Mucosa of descending colon (tissue), 3 donors: ENCODE measurements around the gene TBATA. TPM values are rescaled to one million over a fixed set of nuclear protein-coding genes. Genes with fewer than 3 reads are reported as not detected.
"Not testable (repeated sequence)": the region's sequence is repeated elsewhere in the genome, so short reads cannot be mapped to it uniquely, and the experiment has no call there.

Experiments used
- ATAC-seq: fragments of 200-7000 bp; cut with Tn5 transposase; one replicate; pipeline ENCODE4 v1.9.1; 2020; ENCODE audit warnings: mild to moderate bottlenecking, moderate library complexity
- DNase-seq, 3 donors: peaks; one replicate each; pipeline ENCODE4 v3.0.0-alpha.2; 2020
- H3K36me3 ChIP-seq: fragments of 200-600 bp; one replicate; pipeline ENCODE4 v1.8.0; 2021; ENCODE audit warnings: low read depth, mild to moderate bottlenecking
- H3K4me1 ChIP-seq: fragments of 200-600 bp; one replicate; pipeline ENCODE4 v1.8.0; 2021; ENCODE audit warnings: low read depth, mild to moderate bottlenecking
- H3K4me3 ChIP-seq: fragments of 200-600 bp; one replicate; pipeline ENCODE4 v1.8.0; 2021; ENCODE audit warnings: mild to moderate bottlenecking
- H3K9me3 ChIP-seq: fragments of 200-600 bp; one replicate; pipeline ENCODE4 v1.8.0; 2021; ENCODE audit warnings: mild to moderate bottlenecking
- intact Hi-C, 2 donors: fragments of 100-400 bp; cut with DNase I in 1 of 2; cut with micrococcal nuclease in 1 of 2; formaldehyde crosslinking; loops; one replicate each; pipeline versions ENCODE4 v1.11.0 to v1.11.1; 2022; cut with DNase I, micrococcal nuclease
- total RNA-seq, 3 donors: library from RNA; stranded (reverse); fragmentation: NEBNext Ultra II Directional in 2 of 3; extraction: Animal tissue kit (Norgen Biotek cat#: 25700) in 2 of 3; gene quantifications; one replicate each; pipeline versions ENCODE4 v1.2.1 to v1.2.4, GENCODE V29; 2021 to 2023
- TF ChIP-seq, protein P1 (sequence below): fragments of 200-600 bp; IDR thresholded peaks from one replicate; pipeline ENCODE4 v1.8.0; 2022; ENCODE audit warnings: antibody characterized with exemption, mild to moderate bottlenecking
- donor health status: DM: no; HTN: no; CAD: no; lungs with moderate emphysema.
- donor health status: DM: no; HTN: no; CAD: no.
- donor health status: DM: no; HTN: yes; CAD: no.

The TBATA gene
- total RNA-seq, 3 donors from 2014 or later, result not detected

DNA sequence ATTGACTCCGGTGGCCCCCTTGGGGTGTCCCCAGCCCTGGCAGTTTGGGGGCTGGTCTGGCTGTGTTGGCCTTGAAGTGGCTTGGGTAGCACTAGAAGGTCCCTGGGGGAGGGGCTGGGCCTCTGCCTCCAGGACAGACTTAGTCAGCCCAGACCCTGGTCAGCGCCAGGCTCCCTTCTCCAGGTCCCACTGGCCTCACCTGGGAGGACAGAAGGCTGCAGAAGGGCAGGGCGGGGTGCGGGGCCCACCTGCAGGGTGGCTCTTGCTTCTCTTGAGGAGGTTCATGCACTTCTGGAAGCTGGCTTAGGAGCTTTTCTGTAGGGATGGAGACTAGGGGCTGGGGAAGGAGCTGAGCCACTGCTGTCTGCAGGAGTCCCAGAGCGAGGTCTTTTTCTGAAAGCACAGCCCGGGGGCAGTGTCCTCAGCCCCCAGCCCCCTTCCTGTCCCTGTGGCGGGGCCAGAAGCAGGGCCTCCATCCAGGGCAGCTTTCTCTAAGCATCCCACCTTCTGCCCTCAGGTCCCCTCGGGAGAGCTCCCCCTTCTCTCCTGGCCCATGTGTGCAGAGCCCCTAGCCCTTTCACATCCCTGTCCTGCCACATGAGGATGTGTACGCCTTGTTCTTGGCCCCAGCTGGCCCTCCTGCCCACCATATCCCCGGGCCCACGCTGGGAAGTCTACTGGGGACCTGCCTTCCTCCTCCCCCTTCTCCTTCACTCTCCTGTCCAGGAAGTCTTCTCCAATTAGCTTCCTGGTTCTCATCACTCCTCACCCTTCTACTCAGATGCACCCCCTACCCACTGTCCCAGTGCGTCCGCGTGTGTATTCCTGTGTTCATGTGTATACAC lies 11.0 kb downstream of the TBATA start:
- intact Hi-C loops, result no loop called here
- TF ChIP-seq, protein P1, sequence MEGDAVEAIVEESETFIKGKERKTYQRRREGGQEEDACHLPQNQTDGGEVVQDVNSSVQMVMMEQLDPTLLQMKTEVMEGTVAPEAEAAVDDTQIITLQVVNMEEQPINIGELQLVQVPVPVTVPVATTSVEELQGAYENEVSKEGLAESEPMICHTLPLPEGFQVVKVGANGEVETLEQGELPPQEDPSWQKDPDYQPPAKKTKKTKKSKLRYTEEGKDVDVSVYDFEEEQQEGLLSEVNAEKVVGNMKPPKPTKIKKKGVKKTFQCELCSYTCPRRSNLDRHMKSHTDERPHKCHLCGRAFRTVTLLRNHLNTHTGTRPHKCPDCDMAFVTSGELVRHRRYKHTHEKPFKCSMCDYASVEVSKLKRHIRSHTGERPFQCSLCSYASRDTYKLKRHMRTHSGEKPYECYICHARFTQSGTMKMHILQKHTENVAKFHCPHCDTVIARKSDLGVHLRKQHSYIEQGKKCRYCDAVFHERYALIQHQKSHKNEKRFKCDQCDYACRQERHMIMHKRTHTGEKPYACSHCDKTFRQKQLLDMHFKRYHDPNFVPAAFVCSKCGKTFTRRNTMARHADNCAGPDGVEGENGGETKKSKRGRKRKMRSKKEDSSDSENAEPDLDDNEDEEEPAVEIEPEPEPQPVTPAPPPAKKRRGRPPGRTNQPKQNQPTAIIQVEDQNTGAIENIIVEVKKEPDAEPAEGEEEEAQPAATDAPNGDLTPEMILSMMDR, result no peak

DNA sequence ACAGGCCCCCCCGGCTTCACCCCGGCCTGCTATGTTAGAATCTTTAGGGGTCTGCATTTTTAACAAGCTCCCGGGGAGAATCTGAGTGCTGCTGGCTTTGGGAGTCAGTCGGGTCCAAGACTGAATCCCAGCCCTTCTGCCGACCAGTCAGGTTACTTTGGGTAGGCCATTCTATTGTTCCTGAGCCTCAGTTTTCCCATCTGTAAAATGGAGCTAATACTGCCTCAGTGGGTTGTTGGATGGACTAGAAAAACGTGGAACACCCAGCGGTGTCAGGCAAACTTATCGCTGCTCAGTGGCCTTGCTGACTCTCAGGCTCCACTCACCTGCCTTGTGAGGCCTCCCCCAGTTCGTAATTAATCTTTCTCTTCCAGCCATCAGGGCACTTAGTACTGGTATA lies 11.7 kb downstream of the TBATA start:
- no peak for ATAC-seq
- Histone ChIP-seq H3K9me3 (no peaks in the 10 kb centered on the region), H3K4me3 (no peak overlapping the region), H3K36me3 (no peaks in the 10 kb centered on the region), H3K4me1 (no peaks in the 10 kb centered on the region)
- intact Hi-C loops, result no loop called here
- TF ChIP-seq, protein P1, result no peak
- DNase-seq, result peak in 1 of 3 donors; percentile 4

More for the DNA sequence above, 11.0 kb downstream of the TBATA start:
- DNase-seq (peak in 1 of 3 donors; percentile 12), ATAC-seq (no peak)
- Histone ChIP-seq H3K36me3 (no peaks in the 10 kb centered on the region), H3K4me3 (no peak overlapping the region), H3K4me1 (no peaks in the 10 kb centered on the region), H3K9me3 (no peaks in the 10 kb centered on the region)

DNA sequence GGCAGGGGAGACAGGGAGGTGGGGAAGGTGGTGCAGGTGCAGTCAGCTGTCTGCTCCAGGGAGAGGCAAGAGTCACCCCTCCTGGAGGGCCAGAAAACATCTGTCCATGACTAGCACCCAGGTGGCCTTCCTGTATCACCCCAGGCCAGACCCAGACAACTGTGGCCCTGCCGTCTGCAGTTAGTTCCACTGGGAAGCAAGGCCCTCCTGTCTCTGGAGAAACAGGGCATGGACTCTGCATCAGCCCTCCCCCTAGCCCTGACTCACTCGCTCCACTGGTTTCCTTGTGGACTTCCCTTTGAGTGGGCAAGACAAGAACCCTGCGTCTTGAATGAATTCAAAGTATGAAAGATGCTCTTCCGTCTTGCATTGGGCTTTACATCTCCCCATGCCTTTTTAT lies 12.6 kb downstream of the TBATA start:
- intact Hi-C loops, result no loop called here
- no peaks in the 10 kb centered on the region for H3K9me3 ChIP-seq
- no peaks in the 10 kb centered on the region for H3K36me3 ChIP-seq
- H3K4me1 ChIP-seq, result no peaks in the 10 kb centered on the region
- H3K4me3 ChIP-seq, result no peak overlapping the region
- DNase-seq, result no peak
- ATAC-seq, result no peak
- TF ChIP-seq, protein P1, result no peak

DNA sequence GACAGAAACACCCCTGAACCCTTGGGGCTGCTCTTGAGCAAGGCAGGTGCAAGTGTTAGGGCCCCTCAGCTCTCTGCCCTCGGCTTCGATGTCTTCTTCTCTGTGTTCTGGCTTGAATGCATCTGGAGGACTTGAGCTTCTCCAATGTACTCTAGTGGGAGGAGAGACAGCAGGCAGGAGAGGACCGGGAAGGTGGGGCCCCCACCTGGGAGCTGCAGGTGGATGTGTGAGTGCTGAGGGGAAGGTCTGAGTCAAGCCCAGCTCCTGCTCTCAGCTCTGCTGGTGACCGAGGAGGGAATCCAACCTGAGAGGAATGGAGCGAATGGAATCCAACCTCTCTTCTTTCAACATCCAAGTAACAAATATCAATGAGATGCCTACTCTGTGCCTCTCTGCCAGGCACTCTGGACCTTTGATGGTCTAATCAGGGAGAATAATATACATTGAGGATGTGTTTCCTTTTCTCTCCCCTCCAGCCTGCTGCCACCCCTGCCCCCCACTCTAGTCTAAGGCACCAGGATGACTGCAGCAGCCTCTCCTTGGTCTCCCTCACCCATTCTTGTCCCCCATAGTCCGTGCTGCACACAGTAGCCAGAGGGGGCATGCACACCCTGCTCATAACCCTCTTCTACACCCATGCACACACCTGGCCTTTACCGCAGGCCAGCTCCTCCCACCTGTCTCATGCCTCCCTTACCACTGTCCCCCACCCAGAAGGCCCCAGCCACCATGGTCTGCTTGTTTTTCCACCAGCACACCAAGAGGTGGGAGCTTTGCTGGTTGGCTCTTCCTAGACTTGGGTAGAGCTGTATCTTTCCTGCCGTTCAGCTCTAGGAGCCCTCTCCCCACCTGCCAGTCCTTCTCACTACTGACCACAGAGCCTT lies 13.6 kb downstream of the TBATA start:
- ATAC-seq, result no peak

DNA sequence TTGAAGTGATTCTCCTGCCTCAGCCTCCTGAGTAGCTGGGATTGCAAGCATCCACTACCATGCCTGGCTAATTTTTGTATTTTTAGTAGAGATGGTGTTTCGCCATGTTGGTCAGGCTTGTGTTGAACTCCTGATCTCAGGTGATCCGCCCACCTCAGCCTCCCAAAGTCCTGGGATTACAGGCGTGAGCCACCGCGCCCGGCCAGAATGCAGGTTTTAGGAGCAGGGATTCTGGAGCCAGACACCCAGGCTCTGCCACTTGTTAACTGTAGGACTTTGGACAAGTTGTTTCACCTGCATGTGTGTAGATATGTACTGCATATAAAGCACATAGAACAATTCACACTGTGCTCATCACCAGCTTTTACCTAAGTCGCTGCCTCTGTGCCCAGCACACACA lies 14.7 kb downstream of the TBATA start:
- H3K4me1 ChIP-seq, H3K4me3 ChIP-seq, ATAC-seq, H3K9me3 ChIP-seq, DNase-seq, intact Hi-C loops, H3K36me3 ChIP-seq: not testable (repeated sequence)

More for the DNA sequence above, 13.6 kb downstream of the TBATA start:
- intact Hi-C loops, result no loop called here
- H3K9me3 ChIP-seq, result no peaks in the 10 kb centered on the region
- no peaks in the 10 kb centered on the region for H3K4me1 ChIP-seq
- H3K4me3 ChIP-seq, result no peak overlapping the region
- no peak for DNase-seq
- no peaks in the 10 kb centered on the region for H3K36me3 ChIP-seq
- TF ChIP-seq, protein P1, result no peak

DNA sequence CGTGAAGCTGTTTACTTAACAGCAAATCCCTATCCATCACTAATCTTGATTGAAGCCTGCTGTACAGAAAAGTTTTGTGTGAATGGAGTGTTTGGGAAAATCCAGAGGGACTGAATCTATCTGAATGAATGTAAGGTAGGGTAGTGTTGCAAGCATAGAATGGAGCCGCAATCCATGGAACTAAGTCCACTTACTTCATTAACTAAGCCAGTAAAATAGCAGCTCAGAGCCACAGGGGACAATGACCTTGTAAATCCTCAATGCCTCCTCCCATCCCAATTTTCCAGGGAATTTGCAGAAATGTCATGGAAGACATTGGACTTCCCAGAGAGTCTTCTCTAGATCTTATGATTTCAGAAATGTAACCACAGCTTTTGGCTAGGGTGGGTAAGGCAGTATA lies 15.2 kb downstream of the TBATA start:
- TF ChIP-seq, protein P1, result no peak

More for the DNA sequence above, 15.2 kb downstream of the TBATA start:
- H3K4me1 ChIP-seq, result no peaks in the 10 kb centered on the region
- no peak overlapping the region for H3K4me3 ChIP-seq
- DNase-seq (no peak), ATAC-seq (no peak)
- intact Hi-C loops, result no loop called here
- H3K9me3 ChIP-seq, result peaks cover 6% of the 10 kb centered on the region
- H3K36me3 ChIP-seq, result no peaks in the 10 kb centered on the region
